ENCODE results near the gene OTUD7B.
"Not testable (repeated sequence)": the region's sequence is repeated elsewhere in the genome, so short reads cannot be mapped to it uniquely, and the experiment has no call there.

GRCh38 chr1:150055507-150055906 is 45.0 kb upstream of the OTUD7B start:
- not testable (repeated sequence) for TF ChIP-seq POLR2A, TAF1, POLR2AphosphoS5, POU2F2 (IDR thresholded peaks at IDR 0.05; ENCODE audit: low read depth, low read length)
